Progenitor cell of endocrine pancreas (in vitro differentiated cells): ENCODE measurements around the gene SLC25A34. TPM values are rescaled to one million over a fixed set of nuclear protein-coding genes. Genes with fewer than 3 reads are reported as not detected.

Source experiments
- DNase-seq: peaks from one replicate; pipeline ENCODE4 v3.0.0; 2021; ENCODE audit warnings: low spot score; ENCODE audit not compliant: unreplicated experiment
- H3K27ac Mint-ChIP-seq: 2 replicates; pipeline ENCODE4 v1.8.0; 2021; ENCODE audit warnings: mild to moderate bottlenecking, moderate library complexity, mixed read lengths
- H3K27me3 Mint-ChIP-seq: 2 replicates; pipeline ENCODE4 v1.8.0; 2021; ENCODE audit warnings: mixed read lengths
- H3K36me3 Mint-ChIP-seq: 2 replicates; pipeline ENCODE4 v1.8.0; 2022; ENCODE audit warnings: mixed read lengths; ENCODE audit not compliant: insufficient read depth
- H3K4me1 Mint-ChIP-seq: 2 replicates; pipeline ENCODE4 v1.8.0; 2021; ENCODE audit warnings: low read depth, mixed read lengths
- H3K4me3 Mint-ChIP-seq: 2 replicates; pipeline ENCODE4 v1.8.0; 2021; ENCODE audit warnings: low read depth, mild to moderate bottlenecking, moderate library complexity, mixed read lengths
- H3K9me3 Mint-ChIP-seq: 2 replicates; pipeline ENCODE4 v1.8.0; 2021; ENCODE audit warnings: low read depth, mixed read lengths
- CTCF ChIP-seq: fragments of 200-600 bp; sonication (generic); IDR thresholded peaks from one replicate; pipeline ENCODE4 v1.5.0; 2021; ENCODE audit warnings: antibody characterized with exemption, mild to moderate bottlenecking; ENCODE audit not compliant: unreplicated experiment
- total RNA-seq: library from RNA; stranded (reverse); gene quantifications from 2 replicates; pipeline ENCODE4 v1.2.1, GENCODE V29; 2021

The SLC25A34 gene
- total RNA-seq, 1 donor from 2014 or later, result 6.0 TPM

- Mint-ChIP-seq H3K27ac (no peak overlapping the region), H3K9me3 (no peaks in the 10 kb centered on the region), H3K4me1 (peaks cover 1% of the 10 kb centered on the region), H3K4me3 (no peak overlapping the region), H3K27me3 (no peaks in the 10 kb centered on the region), H3K36me3 (peaks cover 31% of the 10 kb centered on the region)
- no peak for TF ChIP-seq CTCF
- DNase-seq, result no peak
Measured at GRCh38 chr1:15771836-15772515, 35.9 kb downstream of the SLC25A34 start.

- no peak for DNase-seq
- Mint-ChIP-seq H3K4me1 (peaks cover 17% of the 10 kb centered on the region), H3K4me3 (no peak overlapping the region), H3K9me3 (no peaks in the 10 kb centered on the region), H3K27ac (peak overlapping the region; percentile 82), H3K36me3 (peaks cover 42% of the 10 kb centered on the region), H3K27me3 (no peaks in the 10 kb centered on the region)
- no peak for TF ChIP-seq CTCF
Measured at GRCh38 chr1:15775706-15776105, 39.6 kb downstream of the SLC25A34 start.

- TF ChIP-seq CTCF, result no peak
- peak overlapping the region; percentile 86 for H3K27ac Mint-ChIP-seq
- peaks cover 21% of the 10 kb centered on the region for H3K4me1 Mint-ChIP-seq
- H3K4me3 Mint-ChIP-seq, result no peak overlapping the region
- H3K36me3 Mint-ChIP-seq, result peaks cover 33% of the 10 kb centered on the region
- H3K9me3 Mint-ChIP-seq, result no peaks in the 10 kb centered on the region
- no peak for DNase-seq
- no peaks in the 10 kb centered on the region for H3K27me3 Mint-ChIP-seq
Measured at GRCh38 chr1:15777909-15778707, 42.0 kb downstream of the SLC25A34 start.

GRCh38 chr1:15785683-15786082 is 49.6 kb downstream of the SLC25A34 start:
- peaks cover 5% of the 10 kb centered on the region for H3K4me1 Mint-ChIP-seq
- DNase-seq, result no peak
- no peaks in the 10 kb centered on the region for H3K27me3 Mint-ChIP-seq
- peaks cover 11% of the 10 kb centered on the region for H3K36me3 Mint-ChIP-seq
- no peaks in the 10 kb centered on the region for H3K9me3 Mint-ChIP-seq
- TF ChIP-seq CTCF, result no peak
- H3K4me3 Mint-ChIP-seq, result no peak overlapping the region
- H3K27ac Mint-ChIP-seq, result peak overlapping the region; percentile 70

- peak overlapping the region; percentile 70 for H3K27ac Mint-ChIP-seq
- H3K36me3 Mint-ChIP-seq, result peaks cover 7% of the 10 kb centered on the region
- DNase-seq, result no peak
- H3K27me3 Mint-ChIP-seq, result no peaks in the 10 kb centered on the region
- H3K9me3 Mint-ChIP-seq, result no peaks in the 10 kb centered on the region
- no peak for TF ChIP-seq CTCF
- no peak overlapping the region for H3K4me3 Mint-ChIP-seq
- H3K4me1 Mint-ChIP-seq, result no peaks in the 10 kb centered on the region
Measured at GRCh38 chr1:15786581-15786980, 50.5 kb downstream of the SLC25A34 start.
